ENCODE data around the gene REEP1. TPM values are rescaled to one million over a fixed set of nuclear protein-coding genes. Genes with fewer than 3 reads are reported as not detected.

The REEP1 gene
- total and polyA plus RNA-seq, 9 of the 15 experiments (the other 6 are each of a cell fraction or from before 2014, with no cell fraction given), result 0.11 to 0.67 (median 0.13) TPM

DNA sequence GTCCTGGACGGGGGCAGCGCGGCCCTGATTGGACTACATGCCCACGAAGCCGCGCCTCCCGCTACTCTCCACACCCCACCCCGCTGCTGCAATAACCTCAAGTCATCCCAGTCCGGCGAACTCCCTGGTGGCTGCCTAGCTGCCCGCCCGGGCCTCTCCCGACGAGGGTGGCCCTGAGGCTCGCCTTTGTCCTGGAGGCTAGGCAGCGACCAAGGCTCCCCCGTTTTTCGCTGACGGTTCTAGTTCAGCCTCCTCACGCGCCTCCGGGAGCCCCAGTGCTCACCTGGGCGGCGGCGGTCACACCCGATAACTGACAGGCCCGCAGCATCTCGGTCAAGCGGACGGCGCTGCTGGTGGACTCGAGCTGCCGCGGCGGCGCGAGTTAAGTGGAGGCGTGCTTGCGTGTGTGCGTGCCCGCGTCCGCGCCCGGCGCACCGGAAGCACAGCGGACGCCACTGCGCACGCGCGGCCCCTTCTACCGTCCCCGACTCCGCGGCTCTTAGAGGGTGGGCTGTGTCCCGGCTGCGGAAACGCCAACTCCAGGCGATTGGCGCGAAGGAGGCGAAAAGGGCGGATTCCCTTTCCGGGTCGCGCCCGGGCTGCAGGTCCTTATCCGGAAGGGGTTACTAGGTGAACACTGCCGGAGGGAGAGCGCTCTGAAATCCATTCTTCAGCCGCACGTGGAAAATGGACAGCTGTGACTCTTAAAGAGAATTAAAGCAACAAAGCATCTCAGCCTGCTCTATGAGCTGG, 142.2 kb downstream of the REEP1 start, which contains the start of gene IMMT:
Gene IMMT, minus strand, starts transcription at position 408 of the 753 bp plus-strand sequence. Its CDS starts 80 bp downstream, at position 328.
- FAIRE-seq, result peak; percentile 71
- peak within 1 kb of the TSS; percentile 98 for H3K27ac ChIP-seq (ENCODE audit: extremely low read depth, low read depth, low read length)
- peak within 1 kb of the TSS; percentile 98 for H3K4me2 ChIP-seq (ENCODE audit: insufficient read depth, low read length)
- intact Hi-C loops (cut with micrococcal nuclease) (no loop called here), in situ Hi-C loops (cut with MboI) (no loop called here)
- H3K27me3 ChIP-seq (ENCODE audit: control insufficient read depth in 2 of 2, insufficient read depth in 2 of 2, low read length in 2 of 2), result no peaks in the 10 kb centered on the region
- peak; percentile 86 to 98 (median 90) for DNase-seq (ENCODE audit: extremely low read depth in 1 of 4, low spot score in 3 of 4)
- peaks cover 30% of the 10 kb centered on the region for H3K36me3 ChIP-seq (ENCODE audit: control insufficient read depth, insufficient read depth, low read length)
- no peaks in the 10 kb centered on the region for H3K9me1 ChIP-seq (ENCODE audit: control insufficient read depth, insufficient read depth, low read length)
- no peaks in the 10 kb centered on the region for H3K9me3 ChIP-seq (replicated peaks; ENCODE audit: control insufficient read depth, insufficient read depth, low read depth, low read length)
- no TSS peak for BruUV-seq (replicated peaks)
- ChIA-PET CTCF (ENCODE audit: low intra/inter-chr PET ratio) (no interaction called here), POLR2A (interaction anchor here (0.6 to 13.6 kb wide), 26 partner anchors 9 to 439 kb away, joined by 3 to 134 read pairs (median 4); partner anchors contain the start of genes KDM3A, POLR1A and PTCD3)
- ATAC-seq, result peak; percentile 90
- peaks cover 24 to 39% of the 10 kb centered on the region in 2 experiments for H3K4me1 ChIP-seq (replicated peaks in 1 of 2; ENCODE audit: control insufficient read depth in 2 of 2, insufficient read depth in 2 of 2, low read length in 2 of 2)
- H2AFZ ChIP-seq (ENCODE audit: low read depth, low read length), result peak within 1 kb of the TSS; percentile 82
- H3K79me2 ChIP-seq (ENCODE audit: control insufficient read depth, insufficient read depth, low read length), result peaks cover 81% of the 10 kb centered on the region
- peak within 1 kb of the TSS; percentile 79 for H3K4me3 ChIP-seq
- no peaks in the 10 kb centered on the region for H4K20me1 ChIP-seq (replicated peaks; ENCODE audit: control insufficient read depth, insufficient read depth, low read length)
- WGBS (ENCODE audit: insufficient coverage, low coverage, missing lambda C conversion rate), result under 1% methylated on average over 72 of the region's 74 CpGs
- H3K9ac ChIP-seq (ENCODE audit: insufficient read depth in 1 of 2, low read depth in 2 of 2, low read length in 2 of 2), result peak within 1 kb of the TSS; percentile 96 to 97
- peak; percentile 76; the same call in 1 of the 2 replicates for TF ChIP-seq ZNF609 (CRISPR knock-in tag; IDR thresholded peaks at IDR 0.05; ENCODE audit: borderline replicate concordance)
- TF ChIP-seq PTTG1 (tag; IDR thresholded peaks at IDR 0.05; ENCODE audit: low read depth), result no peak
- TF ChIP-seq NR2C1 (IDR thresholded peaks at IDR 0.05), result peak; percentile 96
- peak; percentile 97 for TF ChIP-seq NR2C1 (tag; IDR thresholded peaks at IDR 0.05)
- TF ChIP-seq MYC (IDR thresholded peaks at IDR 0.05; ENCODE audit: low read depth, low read length), result peak; percentile 77
- peak; percentile 77 for TF ChIP-seq MYC (CRISPR knock-in tag; IDR thresholded peaks at IDR 0.05; ENCODE audit: borderline replicate concordance, low read depth)
- TF ChIP-seq ZBTB7A (IDR thresholded peaks at IDR 0.05; ENCODE audit: borderline replicate concordance, control insufficient read depth, low read depth, low read length), result no peak
- TF ChIP-seq ARID1B (IDR thresholded peaks at IDR 0.05), result peak; percentile 59
- TF ChIP-seq ZKSCAN3 (CRISPR knock-in tag; IDR thresholded peaks at IDR 0.05), result no peak
- no peak for TF ChIP-seq ZNF644 (tag; IDR thresholded peaks at IDR 0.05; ENCODE audit: low read depth)
- peak; percentile 92 for TF ChIP-seq MEIS2 (IDR thresholded peaks at IDR 0.05; ENCODE audit: partially characterized antibody)
- 0 out of 2 replicates have a peak, but pooled peaks have one; percentile 39 for TF ChIP-seq SRSF3 (IDR thresholded peaks at IDR 0.05; ENCODE audit: insufficient read depth, low read length)
- TF ChIP-seq ZSCAN29 (IDR thresholded peaks at IDR 0.05), result no peak
- no peak; the same call in 1 of the 2 replicates for TF ChIP-seq ZBED1 (IDR thresholded peaks at IDR 0.05)
- no peak for TF ChIP-seq GTF2A2 (tag; IDR thresholded peaks at IDR 0.05)
- TF ChIP-seq HES1 (IDR thresholded peaks at IDR 0.05; ENCODE audit: low read depth), result no peak
- TF ChIP-seq ZNF57 (CRISPR knock-in tag; IDR thresholded peaks at IDR 0.05), result peak; percentile 79; the same call in 1 of the 2 replicates
- 0 out of 2 replicates have a peak, but pooled peaks have one; percentile 51 for TF ChIP-seq NR4A1 (CRISPR knock-in tag; IDR thresholded peaks at IDR 0.05)
- no peak for TF ChIP-seq NR4A1 (tag; IDR thresholded peaks at IDR 0.05)
